HEK293T (cell line): ENCODE results near the gene AAR2.

Experiments used
- CTCF ChIA-PET: fragments of 350-600 bp; formaldehyde crosslinking; extraction: SDS; loops from one replicate; lab custom pipeline; 2021; ENCODE audit warnings: antibody characterized with exemption, inconsistent platforms; lab: Yijun Ruan, JAX
- POLR2A ChIA-PET: fragments of 350-600 bp; formaldehyde crosslinking; extraction: SDS; loops from one replicate; lab custom pipeline; 2020; ENCODE audit warnings: antibody characterized with exemption, inconsistent platforms; lab: Yijun Ruan, JAX
- DNase-seq: peaks from one replicate; pipeline ENCODE4 v3.0.0; 2012; ENCODE audit warnings: mixed read lengths; ENCODE audit errors: extremely low spot score
- ARNT ChIP-seq: fragments of 450-650 bp; IDR thresholded peaks from 2 replicates; pipeline ENCODE4 v1.6.1; 2017; ENCODE audit warnings: mild to moderate bottlenecking
- BHLHE40 ChIP-seq: fragments of 450-650 bp; IDR thresholded peaks from 2 replicates; pipeline ENCODE4 v1.6.1; 2016; ENCODE audit warnings: mild to moderate bottlenecking, moderate library complexity, borderline replicate concordance
- CTBP1 ChIP-seq: fragments of 450-650 bp; IDR thresholded peaks from 2 replicates; pipeline ENCODE4 v1.6.1; 2016; ENCODE audit warnings: borderline replicate concordance
- ELF4 ChIP-seq: fragments of 450-650 bp; IDR thresholded peaks from 2 replicates; pipeline ENCODE4 v1.6.1; 2017; ENCODE audit warnings: antibody characterized with exemption
- FOXA1 ChIP-seq: fragments of 450-650 bp; IDR thresholded peaks from 2 replicates; pipeline ENCODE4 v1.6.1; 2016; ENCODE audit warnings: mild to moderate bottlenecking
- FOXK2 ChIP-seq: fragments of 450-650 bp; IDR thresholded peaks from 2 replicates; pipeline ENCODE4 v1.6.1; 2016; ENCODE audit warnings: mild to moderate bottlenecking
- FOXM1 ChIP-seq: fragments of 450-650 bp; IDR thresholded peaks from 2 replicates; pipeline ENCODE4 v1.6.1; 2017; ENCODE audit warnings: mild to moderate bottlenecking, borderline replicate concordance
- HDGF ChIP-seq: fragments of 450-650 bp; IDR thresholded peaks from 2 replicates; pipeline ENCODE4 v1.6.1; 2017; ENCODE audit warnings: antibody characterized with exemption, borderline replicate concordance
- L3MBTL2 ChIP-seq: fragments of 450-650 bp; conservative IDR thresholded peaks from 2 replicates; pipeline ENCODE4 v1.6.1; 2016; ENCODE audit warnings: mild to moderate bottlenecking
- LEF1 ChIP-seq: fragments of 450-650 bp; IDR thresholded peaks from 2 replicates; pipeline ENCODE4 v1.6.1; 2017; ENCODE audit warnings: mild to moderate bottlenecking, borderline replicate concordance
- NFRKB ChIP-seq: fragments of 450-650 bp; IDR thresholded peaks from 2 replicates; pipeline ENCODE4 v1.6.1; 2016; ENCODE audit warnings: mild to moderate bottlenecking, moderate library complexity
- PKNOX1 ChIP-seq: fragments of 450-650 bp; IDR thresholded peaks from 2 replicates; pipeline ENCODE4 v1.6.1; 2016
- SP1 ChIP-seq: fragments of 450-650 bp; IDR thresholded peaks from 2 replicates; pipeline ENCODE4 v1.6.1; 2017
- SUZ12 ChIP-seq: fragments of 450-650 bp; IDR thresholded peaks from 2 replicates; pipeline ENCODE4 v1.6.1; 2016; ENCODE audit warnings: mild to moderate bottlenecking
- TARDBP ChIP-seq: fragments of 450-650 bp; IDR thresholded peaks from 2 replicates; pipeline ENCODE4 v1.6.1; 2016
- ZNF384 ChIP-seq: fragments of 450-650 bp; IDR thresholded peaks from 2 replicates; pipeline ENCODE4 v1.6.1; 2016

AAR2 gene

DNA sequence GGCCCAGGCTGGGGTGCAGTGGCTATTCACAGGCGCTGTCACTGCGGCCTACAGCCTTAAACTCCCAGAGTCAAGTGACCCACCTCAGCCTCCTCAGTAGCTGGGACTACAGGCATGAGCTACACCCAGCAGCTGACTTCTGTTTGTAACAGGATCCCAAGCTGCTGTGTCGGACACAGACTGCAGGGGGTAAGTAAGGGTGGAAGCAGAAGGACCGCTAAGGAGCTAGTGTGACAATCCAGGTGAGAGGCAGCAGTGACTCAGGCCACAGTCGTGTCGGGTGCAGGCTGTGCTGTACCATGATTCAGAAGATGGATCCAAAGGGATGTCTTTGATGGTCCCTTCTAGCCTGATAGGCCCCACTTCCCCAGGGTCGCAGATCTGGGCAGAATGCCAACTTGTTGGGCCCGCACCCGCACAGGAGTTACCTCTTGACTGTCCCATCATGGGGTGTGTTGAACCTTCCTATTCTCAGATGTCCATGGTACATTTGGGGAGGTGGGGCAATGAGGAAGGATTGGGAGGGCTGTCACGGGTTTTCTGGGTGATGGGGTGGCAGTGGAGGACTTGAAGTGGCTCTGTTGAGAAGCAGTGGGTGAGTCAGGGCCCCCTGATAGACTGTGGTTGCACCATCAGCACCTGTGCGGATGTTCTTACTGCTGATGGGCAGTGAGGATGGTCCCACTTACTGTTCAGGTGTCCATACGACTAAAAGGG lies 25.3 kb downstream of the AAR2 start:
- ChIA-PET POLR2A (no interaction called here), CTCF (no interaction called here)
- TF ChIP-seq ELF4 (no peak), LEF1 (no peak), CTBP1 (no peak), FOXA1 (no peak), SP1 (no peak), FOXM1 (no peak), HDGF (no peak), NFRKB (no peak), TARDBP (no peak), FOXK2 (no peak), L3MBTL2 (no peak)
- DNase-seq = no peak

GRCh38 chr20:36262440-36262839 lies 26.2 kb downstream of the AAR2 start:
- ChIA-PET POLR2A (no interaction called here), CTCF (no interaction called here)
- TF ChIP-seq ARNT (no peak), ELF4 (no peak), FOXK2 (no peak), SP1 (no peak), TARDBP (no peak), NFRKB (no peak), BHLHE40 (no peak), SUZ12 (no peak), PKNOX1 (no peak), FOXM1 (no peak), L3MBTL2 (no peak), LEF1 (no peak), HDGF (no peak), CTBP1 (no peak), FOXA1 (no peak), ZNF384 (no peak)
- no peak for DNase-seq

DNA sequence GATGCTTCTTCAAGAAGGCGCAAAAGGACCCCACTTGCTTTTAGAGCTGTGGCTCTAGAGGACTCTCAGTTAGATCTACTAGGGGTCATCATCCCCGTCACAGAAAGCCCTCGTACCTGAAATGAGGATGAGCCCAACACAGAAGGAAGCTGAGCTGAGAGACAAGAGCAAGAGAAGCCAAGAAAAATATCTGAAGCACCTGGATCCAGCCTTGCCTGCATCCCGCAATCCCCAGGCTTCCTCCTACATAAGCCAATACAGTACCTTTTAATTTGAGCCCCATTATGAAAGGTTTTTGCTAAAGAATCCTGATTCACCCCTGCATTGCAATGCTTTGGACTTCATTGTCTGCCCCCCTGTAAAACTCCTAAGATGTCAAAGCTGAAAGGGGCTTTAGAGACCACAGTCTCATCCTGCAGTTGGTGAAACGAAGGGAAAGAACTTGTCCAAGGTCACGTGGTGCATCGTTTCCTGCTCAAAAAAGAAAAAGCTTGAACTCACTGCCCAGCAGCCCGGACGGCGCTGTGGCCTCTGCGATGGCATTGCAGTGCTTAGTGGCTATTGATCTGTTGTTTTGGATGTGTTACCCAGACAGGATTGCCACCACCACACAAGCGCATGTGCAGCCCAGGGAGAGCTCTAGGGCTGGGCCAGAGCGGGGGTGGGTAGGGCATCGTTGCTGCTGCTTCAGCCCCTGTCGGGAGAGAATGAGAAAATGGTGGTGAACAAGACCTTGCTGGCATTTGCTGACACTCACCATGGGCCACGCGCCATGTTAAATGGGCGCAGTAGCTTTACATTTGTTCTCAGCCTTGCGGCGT lies 28.4 kb downstream of the AAR2 start:
- POLR2A ChIA-PET = no interaction called here
- DNase-seq = no peak
- no peak for TF ChIP-seq ARNT
- no peak for TF ChIP-seq L3MBTL2
- TF ChIP-seq FOXM1 = no peak
- TF ChIP-seq CTBP1 = no peak
- no peak for TF ChIP-seq SP1
- TF ChIP-seq TARDBP = no peak
- no peak for TF ChIP-seq HDGF
- no peak for TF ChIP-seq FOXA1
- no peak for TF ChIP-seq PKNOX1
- TF ChIP-seq ELF4 = no peak
- no peak for TF ChIP-seq ZNF384
- no peak for TF ChIP-seq NFRKB
- TF ChIP-seq LEF1 = no peak
- TF ChIP-seq BHLHE40 = no peak
- TF ChIP-seq SUZ12 = no peak
- no peak for TF ChIP-seq FOXK2
- CTCF ChIA-PET = interaction anchor here (0.6 kb wide), 1 partner anchor 337 kb away, joined by 3 read pairs; no protein-coding TSS in a partner anchor

DNA sequence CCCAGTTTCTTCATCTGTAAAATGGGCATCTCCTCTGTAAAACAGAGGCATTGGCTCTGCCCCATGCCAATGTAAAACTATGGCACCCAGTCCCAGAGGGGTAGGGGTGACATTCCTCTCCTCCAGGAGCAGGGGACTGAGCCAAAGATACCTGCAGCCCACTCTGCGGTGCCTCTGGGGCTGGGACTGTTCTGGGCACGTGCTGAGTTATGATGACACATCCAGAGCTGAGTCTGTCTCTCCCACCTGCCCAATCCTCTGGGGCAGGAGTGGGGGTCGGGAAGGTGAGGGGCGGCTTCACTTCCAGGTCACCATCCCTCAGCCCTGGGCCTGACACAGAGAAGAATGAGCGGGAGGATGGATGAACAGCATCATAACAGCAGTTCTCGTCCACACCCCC lies 29.9 kb downstream of the AAR2 start:
- DNase-seq = no peak
- ChIA-PET POLR2A (no interaction called here), CTCF (no interaction called here)
- TF ChIP-seq BHLHE40 = no peak
- TF ChIP-seq FOXM1 = no peak
- TF ChIP-seq SP1 = no peak
- no peak for TF ChIP-seq ZNF384
- TF ChIP-seq TARDBP = no peak
- TF ChIP-seq ELF4 = no peak
- no peak for TF ChIP-seq CTBP1
- no peak for TF ChIP-seq SUZ12
- no peak for TF ChIP-seq NFRKB
- TF ChIP-seq PKNOX1 = no peak

DNA sequence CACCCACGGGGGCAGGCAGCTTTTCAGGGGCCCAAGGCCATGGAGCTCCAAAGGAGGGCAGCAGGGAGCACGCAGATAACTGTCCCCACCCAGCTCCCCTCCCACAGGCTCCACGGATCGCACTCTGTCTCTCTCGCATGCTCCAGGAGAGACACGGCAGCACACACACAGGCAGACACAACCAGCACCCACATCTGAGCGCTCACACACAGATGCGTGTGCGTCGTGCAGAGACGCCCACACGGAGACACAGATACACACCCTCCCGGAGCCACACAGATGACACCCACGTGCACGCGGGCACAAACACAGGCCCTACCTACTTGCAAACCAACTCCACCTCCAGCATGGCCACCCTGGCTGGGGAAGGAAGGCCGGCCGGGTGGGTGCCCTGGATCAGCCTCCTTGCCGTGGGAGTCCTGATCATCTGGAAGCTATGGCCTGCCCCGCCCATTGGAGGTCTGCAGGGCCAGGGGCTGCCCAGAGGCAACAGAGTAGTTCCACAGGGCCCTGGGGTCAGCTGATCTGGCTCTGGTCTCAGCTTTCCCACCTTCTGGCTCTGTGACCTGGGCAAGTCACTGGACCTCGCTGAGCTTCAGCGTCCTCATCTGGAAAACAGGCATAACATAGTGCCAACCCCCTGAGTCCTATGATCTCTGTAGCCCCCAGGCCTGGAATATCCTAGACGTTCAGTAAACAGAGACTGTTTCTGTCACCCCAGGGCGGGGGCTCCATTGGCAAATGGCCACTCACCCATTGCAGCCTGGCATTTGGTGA lies 31.5 kb downstream of the AAR2 start:
- POLR2A ChIA-PET = no interaction called here
- no peak for DNase-seq
- CTCF ChIA-PET = no interaction called here
- TF ChIP-seq TARDBP = no peak
- TF ChIP-seq HDGF = no peak
- TF ChIP-seq FOXK2 = no peak
- TF ChIP-seq BHLHE40 = no peak
- no peak for TF ChIP-seq ARNT
- TF ChIP-seq ELF4 = no peak
- no peak for TF ChIP-seq NFRKB
